Muscle layer of duodenum (tissue), 2 donors: ENCODE data around the gene ACTRT2.

Source experiments
- H3K27ac ChIP-seq: one replicate; pipeline ENCODE4 v1.7.0; 2013; ENCODE audit warnings: mild to moderate bottlenecking, low read length
- H3K27me3 ChIP-seq: one replicate; pipeline ENCODE4 v1.7.0; 2013; ENCODE audit warnings: low read depth, mild to moderate bottlenecking, control low read depth, low read length
- H3K36me3 ChIP-seq, 2 donors: one replicate each; pipeline ENCODE4 v1.7.0; 2013; ENCODE audit warnings: low read length in 2 of 2, control low read depth in 1 of 2, mild to moderate bottlenecking in 1 of 2; ENCODE audit not compliant: insufficient read depth in 2 of 2, control insufficient read depth in 1 of 2
- H3K4me1 ChIP-seq, 2 donors: one replicate each; pipeline ENCODE4 v1.7.0; 2013; ENCODE audit warnings: low read length in 2 of 2, mild to moderate bottlenecking in 2 of 2, control low read depth in 1 of 2, moderate library complexity in 1 of 2; ENCODE audit not compliant: insufficient read depth in 2 of 2, control insufficient read depth in 1 of 2
- H3K4me3 ChIP-seq, 2 donors: one replicate each; pipeline ENCODE4 v1.7.0; 2013; ENCODE audit warnings: low read length in 2 of 2, low read depth in 1 of 2, mild to moderate bottlenecking in 1 of 2
- H3K9me3 ChIP-seq, 2 donors: one replicate each; pipeline ENCODE4 v1.7.0; 2013; ENCODE audit warnings: low read length in 2 of 2, control low read depth in 1 of 2, mild to moderate bottlenecking in 1 of 2; ENCODE audit not compliant: control insufficient read depth in 1 of 2
- donor health status: healthy.

The ACTRT2 gene

GRCh38 chr1:3038571-3039181 is 17.4 kb downstream of the ACTRT2 start:
- no peaks in the 10 kb centered on the region for H3K9me3 ChIP-seq
- no peak overlapping the region for H3K4me3 ChIP-seq
- no peaks in the 10 kb centered on the region for H3K36me3 ChIP-seq
- H3K4me1 ChIP-seq: no peaks in the 10 kb centered on the region
- no peaks in the 10 kb centered on the region for H3K27me3 ChIP-seq
- H3K27ac ChIP-seq: no peak overlapping the region

GRCh38 chr1:3040004-3040403 is 18.7 kb downstream of the ACTRT2 start:
- Histone ChIP-seq H3K9me3 (no peaks in the 10 kb centered on the region), H3K4me3 (no peak overlapping the region), H3K27ac (no peak overlapping the region), H3K27me3 (no peaks in the 10 kb centered on the region), H3K4me1 (no peaks in the 10 kb centered on the region), H3K36me3 (no peaks in the 10 kb centered on the region)

GRCh38 chr1:3042481-3042880 is 21.2 kb downstream of the ACTRT2 start:
- Histone ChIP-seq H3K9me3 (peaks cover 0 to 3% of the 10 kb centered on the region in 2 donors), H3K36me3 (no peaks in the 10 kb centered on the region), H3K27ac (no peak overlapping the region), H3K4me3 (no peak overlapping the region), H3K27me3 (no peaks in the 10 kb centered on the region), H3K4me1 (no peaks in the 10 kb centered on the region)

DNA sequence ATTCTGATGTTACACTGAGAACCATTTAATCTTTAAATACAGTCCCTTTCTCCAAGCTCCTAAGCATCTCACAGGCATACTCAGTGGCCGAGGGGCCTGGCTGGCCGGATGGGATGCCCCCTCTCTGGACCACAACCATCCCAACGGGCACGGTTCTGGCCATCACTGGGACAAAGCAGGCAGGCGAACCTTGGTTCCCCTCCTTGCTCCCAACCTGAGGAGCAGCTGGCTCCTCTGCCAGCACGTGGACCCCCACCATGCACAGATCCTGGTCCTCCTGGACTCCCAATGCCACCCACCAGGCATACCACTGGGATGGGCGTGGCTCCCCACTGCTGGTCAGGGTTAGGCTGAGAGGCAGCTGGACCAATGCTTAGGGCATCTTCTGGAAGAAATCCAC is 27.9 kb downstream of the ACTRT2 start:
- H3K27ac ChIP-seq: no peak overlapping the region
- no peak overlapping the region for H3K4me3 ChIP-seq
- H3K27me3 ChIP-seq: no peaks in the 10 kb centered on the region
- no peaks in the 10 kb centered on the region for H3K4me1 ChIP-seq
- peaks cover 0 to 3% of the 10 kb centered on the region in 2 donors for H3K9me3 ChIP-seq
- H3K36me3 ChIP-seq: no peaks in the 10 kb centered on the region

- Histone ChIP-seq H3K4me3 (no peak overlapping the region), H3K27me3 (no peaks in the 10 kb centered on the region), H3K36me3 (no peaks in the 10 kb centered on the region), H3K27ac (no peak overlapping the region), H3K9me3 (peaks cover 0 to 3% of the 10 kb centered on the region in 2 donors), H3K4me1 (no peaks in the 10 kb centered on the region)
Observed at GRCh38 chr1:3049905-3050304, 28.6 kb downstream of the ACTRT2 start.

GRCh38 chr1:3050603-3051002 is 29.3 kb downstream of the ACTRT2 start:
- Histone ChIP-seq H3K36me3 (no peaks in the 10 kb centered on the region), H3K27ac (no peak overlapping the region), H3K9me3 (no peaks in the 10 kb centered on the region), H3K27me3 (no peaks in the 10 kb centered on the region), H3K4me1 (no peaks in the 10 kb centered on the region), H3K4me3 (no peak overlapping the region)

DNA sequence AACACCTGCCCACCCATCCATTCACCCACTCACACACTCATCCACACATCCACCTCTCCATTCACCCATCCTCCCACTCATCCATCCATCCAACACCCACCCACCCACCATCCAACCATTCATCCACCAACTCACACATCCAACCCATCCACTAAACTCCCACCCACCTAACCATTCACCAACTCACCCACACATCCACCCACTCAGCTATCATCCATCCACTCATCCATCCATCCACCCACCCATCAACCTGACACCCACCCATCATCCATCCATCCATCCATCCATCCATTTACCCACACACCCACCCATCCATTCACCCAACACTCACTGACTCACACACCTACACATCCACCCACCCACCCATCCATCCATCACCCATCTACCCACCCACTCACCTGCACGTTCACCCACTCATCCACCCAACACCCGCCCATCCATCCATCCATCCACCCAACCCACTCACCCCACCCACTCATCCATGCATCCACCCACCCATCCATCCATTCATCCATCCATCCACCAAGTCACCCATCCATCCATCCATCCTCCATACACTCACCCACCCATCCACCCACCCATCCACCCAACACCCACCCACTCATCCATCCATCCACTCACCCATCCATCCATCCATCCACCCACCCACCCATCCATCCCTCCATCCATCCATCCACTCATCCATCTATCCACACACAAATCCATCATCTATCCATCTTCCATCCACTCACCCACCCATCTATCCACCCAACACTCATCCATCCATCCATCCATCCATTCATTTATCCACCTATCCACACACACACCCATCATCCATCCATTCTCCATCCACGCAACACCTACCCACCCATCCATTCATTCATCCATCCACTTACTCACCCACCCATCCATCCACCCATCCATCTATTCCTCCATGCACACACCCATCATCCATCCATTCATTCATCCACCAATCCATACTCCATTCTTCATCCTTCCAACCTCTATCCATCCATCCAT is 30.3 kb downstream of the ACTRT2 start:
- H3K4me3 ChIP-seq: no peak overlapping the region
- no peaks in the 10 kb centered on the region for H3K36me3 ChIP-seq
- H3K27ac ChIP-seq: no peak overlapping the region
- H3K4me1 ChIP-seq: no peaks in the 10 kb centered on the region
- no peaks in the 10 kb centered on the region for H3K9me3 ChIP-seq
- no peaks in the 10 kb centered on the region for H3K27me3 ChIP-seq

DNA sequence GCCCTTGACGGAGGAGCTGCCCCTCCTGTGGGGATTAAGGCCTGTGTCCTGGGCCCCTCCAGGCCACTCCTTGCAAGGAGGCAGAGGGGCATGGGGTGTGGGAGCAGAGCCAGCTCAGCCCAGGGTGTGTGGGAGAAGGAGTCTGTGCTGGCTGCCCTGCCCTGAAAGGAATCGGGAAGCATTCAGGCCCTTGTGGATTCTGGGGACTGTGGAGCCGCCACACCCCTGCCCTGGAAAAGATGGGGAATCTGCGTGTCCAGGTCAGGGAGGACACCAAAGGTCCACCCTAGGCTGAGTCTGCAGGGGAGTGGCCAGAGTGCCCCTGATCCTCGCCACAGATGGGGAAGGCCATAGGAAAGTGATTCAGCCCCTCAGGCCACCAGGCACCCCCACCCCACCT is 31.2 kb downstream of the ACTRT2 start:
- H3K27ac ChIP-seq: no peak overlapping the region
- H3K36me3 ChIP-seq: no peaks in the 10 kb centered on the region
- H3K4me1 ChIP-seq: no peaks in the 10 kb centered on the region
- no peak overlapping the region for H3K4me3 ChIP-seq
- no peaks in the 10 kb centered on the region for H3K27me3 ChIP-seq
- H3K9me3 ChIP-seq: no peaks in the 10 kb centered on the region

- Histone ChIP-seq H3K27me3 (no peaks in the 10 kb centered on the region), H3K27ac (no peak overlapping the region)
Observed at GRCh38 chr1:3053366-3053980, 32.2 kb downstream of the ACTRT2 start.

DNA sequence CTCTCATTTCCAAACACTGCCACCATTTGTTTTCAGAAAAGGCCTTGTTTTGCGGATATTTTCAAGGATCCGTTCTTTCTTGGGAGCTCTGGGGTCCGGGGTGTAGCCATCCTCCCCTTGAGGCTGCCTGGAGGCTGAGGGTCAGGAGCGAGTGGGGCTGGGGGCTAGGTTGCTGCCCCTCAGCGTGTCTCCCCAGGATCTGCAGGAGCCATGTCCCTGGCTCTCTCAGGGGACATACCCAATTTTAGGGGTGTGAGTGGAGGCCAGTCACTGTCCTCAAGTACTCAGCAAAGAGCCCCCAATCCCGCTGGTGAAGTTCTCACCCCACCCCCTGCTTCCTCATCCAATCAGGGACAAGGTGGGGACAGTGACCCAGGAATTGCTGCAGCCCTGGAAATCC is 32.7 kb downstream of the ACTRT2 start:
- H3K27me3 ChIP-seq: no peaks in the 10 kb centered on the region
- no peak overlapping the region for H3K27ac ChIP-seq
- no peaks in the 10 kb centered on the region for H3K36me3 ChIP-seq
- no peaks in the 10 kb centered on the region for H3K4me1 ChIP-seq
- no peak overlapping the region for H3K4me3 ChIP-seq
- peaks cover 0 to 3% of the 10 kb centered on the region in 2 donors for H3K9me3 ChIP-seq

More at GRCh38 chr1:3053366-3053980, 32.2 kb downstream of the ACTRT2 start:
- no peak overlapping the region for H3K4me3 ChIP-seq
- H3K4me1 ChIP-seq: no peaks in the 10 kb centered on the region
- H3K36me3 ChIP-seq: no peaks in the 10 kb centered on the region
- no peaks in the 10 kb centered on the region for H3K9me3 ChIP-seq

DNA sequence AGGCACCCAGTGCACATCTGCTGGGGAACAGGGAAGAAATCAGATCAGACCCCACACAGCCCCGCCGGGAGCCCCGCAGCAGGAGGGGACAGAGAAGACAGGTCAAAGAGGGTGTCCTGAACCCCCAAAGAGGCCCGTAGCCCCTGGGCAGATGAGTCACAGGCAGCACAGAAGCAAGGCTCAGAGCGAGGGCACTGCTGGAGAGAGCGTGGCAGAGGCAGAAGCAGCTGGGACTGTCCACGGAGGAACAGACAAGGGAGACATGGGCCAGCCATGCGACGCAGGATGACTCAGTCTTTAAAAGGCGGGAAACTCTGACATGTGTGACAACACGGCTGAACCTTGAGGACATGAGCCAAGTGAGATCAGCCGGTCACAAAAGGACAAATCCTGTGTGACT is 33.2 kb downstream of the ACTRT2 start:
- Histone ChIP-seq H3K4me3 (no peak overlapping the region), H3K4me1 (no peaks in the 10 kb centered on the region), H3K27ac (no peak overlapping the region), H3K36me3 (no peaks in the 10 kb centered on the region), H3K9me3 (peaks cover 0 to 4% of the 10 kb centered on the region in 2 donors), H3K27me3 (no peaks in the 10 kb centered on the region)
